GM13976 (cell line): ENCODE results near the gene IL22RA1.
A peak's percentile ranks its signal among the peaks of the same experiment; 100 is the strongest.

Experiments
- DNase-seq: peaks from one replicate; pipeline ENCODE4 v3.0.0; 2012; ENCODE audit warnings: low spot score
- in situ Hi-C: fragments of 300-500 bp; cut with MboI; formaldehyde crosslinking; loops from one replicate; pipeline ENCODE4 v1.12.0; 2022; ENCODE audit warnings: low sequenced_read_pairs, mixed read lengths, inconsistent platforms; ENCODE audit not compliant: unreplicated experiment
- TF ChIP-seq, protein P1 (sequence below): IDR thresholded peaks from 2 replicates; pipeline ENCODE4 v1.5.1; 2012; ENCODE audit warnings: borderline replicate concordance, mild to moderate bottlenecking; ENCODE audit not compliant: insufficient read depth; ENCODE audit errors: extremely low read depth, missing control alignments, control extremely low read depth

The IL22RA1 gene, protein sequence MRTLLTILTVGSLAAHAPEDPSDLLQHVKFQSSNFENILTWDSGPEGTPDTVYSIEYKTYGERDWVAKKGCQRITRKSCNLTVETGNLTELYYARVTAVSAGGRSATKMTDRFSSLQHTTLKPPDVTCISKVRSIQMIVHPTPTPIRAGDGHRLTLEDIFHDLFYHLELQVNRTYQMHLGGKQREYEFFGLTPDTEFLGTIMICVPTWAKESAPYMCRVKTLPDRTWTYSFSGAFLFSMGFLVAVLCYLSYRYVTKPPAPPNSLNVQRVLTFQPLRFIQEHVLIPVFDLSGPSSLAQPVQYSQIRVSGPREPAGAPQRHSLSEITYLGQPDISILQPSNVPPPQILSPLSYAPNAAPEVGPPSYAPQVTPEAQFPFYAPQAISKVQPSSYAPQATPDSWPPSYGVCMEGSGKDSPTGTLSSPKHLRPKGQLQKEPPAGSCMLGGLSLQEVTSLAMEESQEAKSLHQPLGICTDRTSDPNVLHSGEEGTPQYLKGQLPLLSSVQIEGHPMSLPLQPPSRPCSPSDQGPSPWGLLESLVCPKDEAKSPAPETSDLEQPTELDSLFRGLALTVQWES

DNA sequence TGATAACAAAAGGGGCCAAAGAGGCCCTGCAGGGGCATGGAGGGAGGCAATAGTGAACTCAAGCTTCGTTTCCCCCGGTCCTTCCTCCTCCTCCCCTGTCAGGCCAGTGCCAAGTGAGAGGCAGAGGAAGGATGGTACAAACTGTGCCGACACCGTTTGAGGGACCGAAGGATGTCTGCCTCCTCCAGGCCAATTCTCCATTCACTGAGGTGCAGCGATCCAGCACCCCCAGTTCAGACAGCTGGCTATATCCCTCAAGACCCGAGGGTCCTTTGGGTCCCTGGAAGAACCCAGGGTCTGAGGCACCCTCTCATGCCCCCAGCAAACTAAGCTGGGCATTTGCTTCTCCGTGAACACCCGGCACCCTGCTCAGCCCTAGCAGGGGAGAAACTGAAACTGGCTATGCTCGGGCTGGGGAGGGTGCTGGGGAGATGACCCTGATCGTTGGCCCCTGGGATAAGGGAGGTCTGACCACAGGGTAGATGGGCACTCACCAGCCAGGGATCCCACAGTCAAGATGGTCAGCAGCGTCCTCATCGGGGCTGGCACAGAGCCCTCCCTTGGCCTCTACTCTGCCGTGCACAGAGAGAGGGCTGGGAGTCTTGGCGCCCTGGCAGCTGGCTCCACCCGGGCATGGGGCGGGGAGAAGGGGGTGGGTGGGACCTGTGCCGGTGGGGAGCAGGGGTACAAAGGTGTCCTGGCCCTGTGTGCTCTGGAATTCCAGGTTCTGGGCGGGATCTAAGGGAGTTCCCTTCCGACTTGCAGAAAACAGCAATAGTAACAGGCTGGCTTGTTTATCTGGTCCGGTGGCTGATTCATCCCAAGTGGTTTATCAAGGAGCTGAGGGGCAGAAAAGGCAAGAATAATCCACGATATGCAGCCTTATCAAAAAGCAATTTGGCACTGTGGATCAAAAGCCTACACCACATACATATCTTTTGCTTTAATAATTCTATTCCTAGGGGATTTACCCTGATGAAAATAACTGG lies at the start of gene IL22RA1:
Gene IL22RA1 (minus strand): TSS at position 595 of the 989 bp plus-strand sequence. CDS start 58 bp downstream, at position 537.
- TF ChIP-seq, protein P1, sequence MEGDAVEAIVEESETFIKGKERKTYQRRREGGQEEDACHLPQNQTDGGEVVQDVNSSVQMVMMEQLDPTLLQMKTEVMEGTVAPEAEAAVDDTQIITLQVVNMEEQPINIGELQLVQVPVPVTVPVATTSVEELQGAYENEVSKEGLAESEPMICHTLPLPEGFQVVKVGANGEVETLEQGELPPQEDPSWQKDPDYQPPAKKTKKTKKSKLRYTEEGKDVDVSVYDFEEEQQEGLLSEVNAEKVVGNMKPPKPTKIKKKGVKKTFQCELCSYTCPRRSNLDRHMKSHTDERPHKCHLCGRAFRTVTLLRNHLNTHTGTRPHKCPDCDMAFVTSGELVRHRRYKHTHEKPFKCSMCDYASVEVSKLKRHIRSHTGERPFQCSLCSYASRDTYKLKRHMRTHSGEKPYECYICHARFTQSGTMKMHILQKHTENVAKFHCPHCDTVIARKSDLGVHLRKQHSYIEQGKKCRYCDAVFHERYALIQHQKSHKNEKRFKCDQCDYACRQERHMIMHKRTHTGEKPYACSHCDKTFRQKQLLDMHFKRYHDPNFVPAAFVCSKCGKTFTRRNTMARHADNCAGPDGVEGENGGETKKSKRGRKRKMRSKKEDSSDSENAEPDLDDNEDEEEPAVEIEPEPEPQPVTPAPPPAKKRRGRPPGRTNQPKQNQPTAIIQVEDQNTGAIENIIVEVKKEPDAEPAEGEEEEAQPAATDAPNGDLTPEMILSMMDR: no peak
- in situ Hi-C loops: no loop called here
- no peak for DNase-seq

DNA sequence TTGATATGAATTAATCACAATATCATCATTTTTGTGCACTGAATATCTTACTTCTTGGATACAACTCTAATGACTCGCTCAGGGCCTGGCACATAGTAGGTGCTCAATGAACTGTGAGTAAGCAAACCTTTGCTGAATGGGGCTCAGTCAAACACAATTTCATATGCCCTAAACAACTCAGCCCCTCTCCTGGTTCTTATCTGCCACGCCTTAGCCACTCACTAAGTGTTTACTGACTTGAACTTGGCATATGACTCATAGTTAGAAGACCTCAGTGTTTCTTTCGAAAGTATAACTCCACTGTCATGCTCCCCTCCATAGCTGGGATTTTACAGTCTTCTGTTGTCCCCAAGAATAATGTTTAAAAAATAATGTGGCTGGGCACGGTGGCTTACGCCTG lies 48.9 kb upstream of the IL22RA1 start:
- peak; percentile 72 for DNase-seq
- in situ Hi-C loops: no loop called here
- TF ChIP-seq, protein P1: no peak

DNA sequence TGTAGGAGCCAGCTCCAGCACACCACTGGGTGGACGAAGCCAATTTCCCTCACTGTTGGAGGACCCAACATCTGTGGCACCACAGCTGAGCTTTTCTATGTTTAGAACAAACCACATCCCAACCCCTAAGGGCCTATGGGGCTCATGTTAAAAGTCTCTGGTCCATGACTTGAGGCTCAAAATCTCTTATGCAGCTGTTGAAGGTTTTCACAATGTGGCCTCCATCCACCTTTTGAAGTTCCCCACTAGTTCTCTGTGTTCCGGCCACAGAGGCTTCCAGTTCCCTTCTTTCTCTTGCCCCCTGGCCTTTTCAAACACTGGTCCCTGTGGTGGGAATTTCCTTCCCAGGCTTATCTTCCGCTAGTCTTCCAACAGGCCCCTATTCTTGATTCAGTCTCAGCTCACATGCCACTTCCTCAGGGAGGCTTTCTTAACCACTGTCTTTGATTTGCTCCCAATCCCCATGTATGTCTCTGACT lies 48.1 kb upstream of the IL22RA1 start:
- DNase-seq: peak; percentile 66
- in situ Hi-C loops: no loop called here
- TF ChIP-seq, protein P1: no peak

DNA sequence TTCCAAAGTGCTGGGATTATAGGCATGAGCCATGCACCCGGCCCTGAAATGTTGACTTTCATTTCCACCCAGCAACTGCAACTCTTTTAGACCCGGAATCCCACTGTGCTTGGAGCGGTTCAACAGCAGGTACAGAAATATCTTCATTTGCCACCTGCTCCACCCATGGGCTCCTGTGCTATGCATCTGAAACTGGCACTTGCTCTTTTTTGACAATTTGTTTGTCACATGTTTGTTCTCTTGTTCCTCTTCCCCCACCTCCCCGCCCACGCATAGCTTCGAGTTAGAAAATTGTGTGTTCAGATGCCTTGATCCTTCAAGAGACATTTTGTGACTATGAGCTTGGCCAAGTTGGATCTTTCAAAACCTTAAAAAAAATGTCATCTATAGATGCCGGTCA lies 46.6 kb upstream of the IL22RA1 start:
- in situ Hi-C loops: no loop called here
- TF ChIP-seq, protein P1: no peak
- peak; percentile 48 for DNase-seq

DNA sequence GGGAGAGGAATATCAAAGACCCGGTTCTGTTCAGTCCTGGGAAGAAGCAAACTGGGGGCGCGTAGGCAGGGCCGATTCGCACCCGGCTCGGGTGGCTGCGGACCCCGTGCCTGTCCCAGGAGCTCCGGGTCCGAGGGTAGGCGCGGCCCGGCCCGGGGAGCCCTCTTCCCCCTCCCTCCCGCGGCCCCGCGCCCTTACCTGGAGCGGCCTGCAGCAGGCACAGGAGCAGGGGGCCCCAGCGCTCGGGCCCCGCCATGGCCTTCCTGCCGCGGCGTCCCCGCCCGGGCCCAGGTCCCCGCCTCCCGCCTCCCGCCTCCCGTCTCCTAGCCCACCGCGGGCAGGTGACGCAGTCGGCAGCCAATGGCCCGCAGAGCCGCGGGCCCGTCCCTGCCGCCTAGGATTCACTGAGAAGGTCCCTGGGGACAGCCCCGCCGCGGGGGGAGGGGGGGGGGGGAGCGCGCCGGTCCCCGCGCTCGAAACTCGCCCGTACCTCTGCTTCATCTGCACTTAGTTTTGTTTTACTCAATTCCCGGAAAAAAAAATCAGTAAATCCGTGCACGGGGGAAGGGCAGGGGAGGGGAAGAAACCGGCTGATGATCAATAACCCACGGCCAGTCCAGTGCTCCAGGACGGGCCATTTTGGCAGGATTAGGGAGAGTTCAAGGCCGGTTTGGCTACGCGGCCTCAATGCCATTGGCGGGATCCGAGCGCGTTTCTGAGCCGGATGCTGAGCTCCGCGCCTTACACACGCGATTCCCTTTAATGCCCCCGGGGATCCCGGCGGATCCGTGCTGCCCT lies 44.3 kb upstream of the IL22RA1 start, which contains the start of gene IFNLR1:
Gene IFNLR1 (minus strand): TSS at position 297 of the 798 bp plus-strand sequence. CDS start 41 bp downstream, at position 256.
- in situ Hi-C loops: no loop called here
- peak; percentile 96 for DNase-seq
- TF ChIP-seq, protein P1: no peak
